Occipital lobe (tissue), 2 donors: ENCODE measurements around the gene PRR5L. TPM values are rescaled to one million over a fixed set of nuclear protein-coding genes. Genes with fewer than 3 reads are reported as not detected.
"Not testable (repeated sequence)": the region's sequence is repeated elsewhere in the genome, so short reads cannot be mapped to it uniquely, and the experiment has no call there.

Source experiments
- DNase-seq: peaks from one replicate; lab custom pipeline; 2025; lab: John Stamatoyannopoulos, UW
- total RNA-seq: library from RNA; depleted of rRNA; stranded (reverse); fragments of >200 nt; gene quantifications from one replicate; pipeline ENCODE4 v1.2.3, GENCODE V29; 2014

Gene PRR5L
- total RNA-seq, 1 donor from 2014 or later = 3.1 TPM

DNA sequence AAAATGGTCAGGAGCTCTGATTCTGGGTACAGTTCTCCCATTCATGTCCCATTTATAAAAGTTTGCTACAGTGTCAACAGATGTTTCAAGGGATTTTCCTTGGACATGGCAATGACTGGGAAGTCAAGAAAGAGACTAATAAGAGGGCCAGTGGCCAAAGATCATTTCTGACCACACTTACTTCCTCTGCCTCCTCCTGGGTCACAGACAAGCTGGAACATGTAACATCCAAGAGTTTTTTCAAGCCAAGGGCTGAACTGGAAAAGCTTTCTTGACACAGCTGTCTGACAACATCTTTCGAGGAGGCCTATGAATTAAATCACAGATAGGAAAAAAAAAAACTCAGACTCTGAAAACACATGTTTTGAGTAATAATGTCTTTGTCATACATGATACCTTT is 15.6 kb upstream of the PRR5L start:
- no peak for DNase-seq

DNA sequence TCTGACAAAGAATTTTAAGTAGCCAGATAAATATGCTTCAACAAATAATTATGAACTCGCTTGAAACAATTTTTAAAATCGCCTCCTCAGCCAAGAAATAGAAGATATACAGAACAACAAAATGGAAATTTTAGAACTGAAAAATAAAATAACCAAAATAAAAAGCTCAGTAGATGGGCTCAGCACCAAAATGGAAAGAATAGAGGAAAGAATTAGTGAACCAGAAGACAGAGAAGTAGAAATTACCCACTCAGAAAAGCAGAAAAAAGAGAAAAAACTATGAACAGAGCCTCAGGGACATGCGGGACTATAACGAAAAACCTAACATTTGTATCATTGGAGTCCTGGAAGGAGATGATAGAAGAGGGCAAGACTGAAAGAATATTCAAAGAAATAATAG is 14.2 kb upstream of the PRR5L start:
- no peak for DNase-seq

DNA sequence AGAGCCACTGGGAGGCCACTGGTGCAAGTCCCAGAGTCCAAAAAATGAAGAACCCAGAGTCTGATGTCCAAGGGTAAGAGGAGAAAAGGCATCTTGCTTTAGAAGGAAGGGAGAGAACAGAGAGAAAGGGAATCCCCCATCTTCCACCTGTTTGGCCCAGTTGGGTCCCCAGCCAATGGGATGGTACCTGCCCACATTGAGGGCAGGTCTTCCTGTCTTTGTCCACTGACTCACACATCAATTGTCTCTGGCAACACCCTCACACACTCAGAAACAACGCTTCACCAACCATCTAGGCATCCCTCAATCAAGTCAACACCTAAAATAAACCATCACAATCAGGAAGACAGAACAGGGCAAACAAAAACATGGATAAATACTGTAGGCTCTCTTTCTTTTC is 13.2 kb upstream of the PRR5L start:
- no peak for DNase-seq

GRCh38 chr11:36288442-36289225 is 7.5 kb upstream of the PRR5L start:
- DNase-seq = no peak

GRCh38 chr11:36289226-36289852 is 6.7 kb upstream of the PRR5L start, which contains the start of gene COMMD9:
Gene COMMD9 (minus strand): TSS chr11:36289424. CDS start chr11:36289412, 12 bp downstream.
- DNase-seq = peak; percentile 93

DNA sequence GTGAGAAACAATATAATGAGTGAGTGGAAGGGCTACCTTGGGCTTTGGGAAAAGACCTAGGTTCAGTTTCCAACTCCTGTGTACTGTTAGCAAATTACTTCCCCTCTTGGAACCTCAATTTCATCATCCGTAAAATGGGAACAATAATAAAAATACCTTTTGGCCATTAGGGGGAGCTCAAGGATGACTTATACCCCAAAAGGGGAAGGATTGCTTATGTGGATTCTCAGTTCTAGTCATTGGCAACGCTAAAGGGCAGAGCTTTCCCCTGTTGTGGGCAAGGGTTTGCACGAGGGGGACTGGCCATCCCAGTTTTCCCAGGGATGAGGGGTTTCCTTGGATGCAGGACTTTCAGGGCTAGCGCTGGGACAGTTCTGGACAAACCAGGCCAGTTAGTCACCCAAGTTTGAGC is 3.8 kb upstream of the PRR5L start:
- DNase-seq = no peak

DNA sequence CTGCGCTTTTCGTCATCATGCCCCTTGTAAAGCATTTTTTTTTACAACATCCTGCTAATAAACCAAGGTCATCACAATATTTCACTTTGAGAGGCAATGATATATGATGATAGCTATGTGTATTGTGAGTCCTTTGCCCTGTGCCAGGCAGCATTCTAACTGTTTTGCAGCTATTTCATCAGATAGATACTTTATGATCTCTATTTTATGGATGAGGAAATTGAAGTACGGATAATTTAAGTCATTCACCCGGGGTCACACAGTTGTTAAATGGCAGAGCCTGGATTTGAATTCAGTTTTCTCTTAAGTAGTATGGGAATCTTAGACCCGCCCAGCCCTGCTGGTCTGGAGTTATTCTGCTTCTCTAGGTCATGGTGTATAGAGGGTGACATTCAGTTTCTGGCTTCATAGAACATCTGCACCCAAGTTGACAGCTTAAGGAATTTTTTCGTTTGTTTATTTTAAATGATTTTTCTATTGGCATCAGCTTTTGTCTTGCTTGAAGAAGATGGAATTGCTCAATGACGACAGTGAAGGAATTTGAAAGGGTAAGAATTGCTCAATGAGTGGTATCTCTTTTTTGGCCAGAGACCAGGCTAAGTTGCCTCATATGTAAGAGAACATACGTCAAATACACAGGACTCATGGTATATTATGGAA is 926 bp downstream of the PRR5L start:
- DNase-seq = no peak

GRCh38 chr11:36300650-36301049 is 4.6 kb downstream of the PRR5L start:
- DNase-seq = peak; percentile 20

- no peak for DNase-seq
Measured at GRCh38 chr11:36304351-36304750, 8.3 kb downstream of the PRR5L start.

DNA sequence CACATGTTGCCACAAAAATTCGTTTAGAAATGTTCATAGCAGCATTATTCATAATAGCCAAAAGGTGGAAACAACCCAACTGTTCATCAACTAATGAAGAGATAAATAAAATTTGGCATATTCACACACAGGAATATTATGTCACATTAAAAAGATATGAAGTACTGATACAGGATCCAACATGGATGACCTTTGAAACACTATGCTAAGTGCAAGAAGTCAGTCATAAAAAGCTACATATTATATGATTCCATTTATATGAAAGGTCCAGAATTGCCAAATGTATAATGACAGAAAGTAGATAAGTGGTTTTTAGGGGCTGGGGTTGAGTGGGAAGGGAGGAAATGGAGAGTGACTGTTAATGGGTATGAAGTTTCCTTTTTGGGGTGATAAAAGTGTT is 9.0 kb downstream of the PRR5L start:
- DNase-seq = no peak

GRCh38 chr11:36306888-36307287 is 10.8 kb downstream of the PRR5L start:
- DNase-seq = no peak

DNA sequence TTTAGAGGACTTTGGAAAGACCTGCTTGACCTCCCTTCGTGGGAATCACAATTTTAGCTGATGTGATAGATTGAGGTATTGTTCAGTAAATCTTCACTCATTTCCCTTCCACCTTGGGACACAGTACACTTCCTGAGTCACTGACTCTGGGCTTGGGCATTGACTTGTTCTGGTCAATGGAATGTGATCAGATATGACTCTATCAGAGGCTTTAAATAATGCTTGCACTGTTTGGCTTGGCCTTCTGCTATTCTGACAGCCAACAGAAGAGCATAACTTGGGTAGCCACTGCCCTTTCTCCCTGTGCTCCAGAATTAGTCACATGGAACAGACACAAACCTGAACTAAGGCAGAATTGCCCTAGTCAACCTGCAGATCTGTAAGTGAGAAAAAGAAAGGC is 12.5 kb downstream of the PRR5L start:
- DNase-seq = no peak

DNA sequence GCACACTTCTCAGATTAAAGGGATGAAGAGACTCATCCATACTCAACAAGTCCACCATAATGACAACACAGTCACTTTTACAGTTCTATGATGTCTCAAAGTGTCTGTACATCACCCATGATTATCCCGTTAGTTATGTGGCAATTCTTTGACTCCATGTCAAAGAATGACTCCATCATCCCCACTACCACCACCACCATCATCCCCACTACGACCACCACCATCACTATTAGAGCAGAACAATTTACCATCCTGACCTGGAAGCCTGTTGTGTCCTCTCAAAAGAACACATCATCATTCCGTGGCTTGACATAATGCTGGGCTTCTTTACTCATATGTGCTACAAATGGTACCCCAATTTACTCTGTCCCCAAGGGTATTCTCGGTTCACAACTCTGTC is 13.7 kb downstream of the PRR5L start:
- no peak for DNase-seq

DNA sequence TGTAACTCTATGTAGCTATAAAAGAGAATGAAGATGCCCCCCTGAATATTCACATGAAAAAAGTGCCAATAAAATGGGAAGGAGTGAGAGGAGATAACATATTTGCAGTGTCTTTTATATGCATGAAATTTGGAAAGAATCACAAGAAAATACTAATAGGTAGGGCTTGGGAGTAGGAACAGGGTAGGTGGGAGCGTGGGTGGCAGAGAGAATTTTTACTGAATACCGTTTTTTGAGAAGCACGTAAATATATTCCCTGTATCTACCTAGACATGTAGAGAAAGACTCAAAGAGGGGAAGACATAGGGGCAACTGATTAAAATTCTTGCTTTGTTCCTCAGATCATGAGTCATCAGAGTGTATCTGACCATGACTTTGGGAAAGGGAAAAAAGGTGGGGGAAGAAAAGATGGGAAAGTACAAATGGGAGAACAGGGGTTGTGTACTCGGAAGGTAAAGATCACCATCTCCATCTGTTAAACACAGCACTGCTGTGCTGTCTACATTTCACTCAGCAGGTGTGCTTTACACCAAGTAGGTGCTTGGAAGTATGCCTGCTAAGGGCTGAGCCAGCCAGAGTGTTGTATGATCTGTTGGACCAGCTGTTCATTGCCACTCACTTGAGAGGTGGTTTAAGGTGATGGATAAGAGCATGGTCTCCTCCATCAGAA is 16.0 kb downstream of the PRR5L start:
- no peak for DNase-seq

DNA sequence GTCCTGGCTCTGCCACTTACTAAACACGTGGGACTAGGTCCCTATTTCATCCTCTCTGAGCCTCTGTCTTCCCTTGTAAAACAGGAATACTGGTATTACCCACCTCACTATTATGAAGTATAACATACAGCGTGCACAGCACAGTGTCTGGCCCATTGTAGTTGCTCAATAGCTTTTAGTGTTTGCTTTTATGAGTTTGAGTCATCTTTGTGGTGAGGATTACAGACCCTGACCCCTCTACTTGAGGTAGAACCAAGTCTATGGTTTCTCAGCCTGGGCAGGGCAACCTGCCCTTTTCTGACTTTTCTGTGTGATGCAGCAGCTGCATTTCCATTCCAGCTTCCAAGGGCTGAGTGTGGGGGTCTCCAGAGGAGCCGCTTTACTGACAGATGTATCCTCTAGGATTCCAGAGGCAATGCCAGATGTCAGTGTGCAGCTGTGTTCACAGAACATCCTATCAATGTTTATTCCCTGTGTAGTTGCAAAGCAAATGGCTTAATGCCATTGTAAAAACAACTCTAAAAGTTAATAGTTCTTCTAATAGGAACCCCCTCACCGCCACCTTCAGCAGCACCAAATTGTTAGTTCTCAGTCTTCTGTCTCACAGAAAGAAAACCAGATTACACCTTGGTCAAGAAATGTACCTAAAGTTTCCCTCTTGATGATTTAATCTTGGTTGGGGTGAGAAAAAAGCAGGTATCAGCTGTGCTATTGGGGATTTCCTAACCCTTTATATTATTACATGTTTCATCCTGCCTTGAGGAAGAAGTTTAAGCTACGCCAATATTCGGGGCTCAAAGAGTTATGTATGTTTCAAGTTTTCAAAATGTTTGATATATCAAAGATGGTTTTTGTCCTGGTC is 16.8 kb downstream of the PRR5L start:
- DNase-seq = no peak

GRCh38 chr11:36313750-36314433 is 17.8 kb downstream of the PRR5L start:
- no peak for DNase-seq

DNA sequence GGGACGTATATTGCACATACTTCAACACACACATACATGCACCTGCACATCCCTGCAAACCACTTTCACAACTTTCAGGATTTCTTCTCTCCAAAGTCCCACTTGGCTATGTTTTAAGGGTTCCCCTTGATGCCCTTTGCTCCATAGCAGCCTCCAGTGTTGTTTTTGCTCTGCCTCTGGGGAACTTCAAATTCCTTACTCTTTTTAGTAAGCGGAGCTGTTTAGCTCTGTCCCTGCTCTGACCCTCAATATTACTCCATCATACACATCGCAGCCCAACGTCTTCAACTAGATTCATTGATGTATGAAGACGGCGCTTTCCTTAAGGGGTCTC is 18.3 kb downstream of the PRR5L start:
- no peak for DNase-seq

GRCh38 chr11:36316049-36316448 is 20.0 kb downstream of the PRR5L start:
- DNase-seq = no peak

DNA sequence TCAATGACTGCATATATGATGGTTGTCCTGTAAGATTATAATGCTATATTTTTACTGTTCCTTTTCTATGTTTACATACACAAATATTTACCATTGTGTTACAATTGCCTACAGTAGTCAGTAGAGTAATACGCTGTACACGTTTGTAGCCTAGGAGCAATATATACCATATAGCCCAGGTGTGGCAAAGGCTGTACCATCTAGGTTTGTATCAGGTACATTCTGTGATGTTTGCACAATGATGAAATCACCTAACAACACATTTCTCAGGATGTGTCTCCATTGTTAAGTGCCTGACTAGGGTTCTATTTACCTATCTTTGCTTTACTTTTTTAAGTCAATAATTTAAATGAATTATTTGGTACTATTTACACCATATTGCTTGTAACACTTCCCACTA is 21.9 kb downstream of the PRR5L start:
- no peak for DNase-seq

- DNase-seq = not testable (repeated sequence)
Measured at GRCh38 chr11:36324956-36325355, 28.9 kb downstream of the PRR5L start.

DNA sequence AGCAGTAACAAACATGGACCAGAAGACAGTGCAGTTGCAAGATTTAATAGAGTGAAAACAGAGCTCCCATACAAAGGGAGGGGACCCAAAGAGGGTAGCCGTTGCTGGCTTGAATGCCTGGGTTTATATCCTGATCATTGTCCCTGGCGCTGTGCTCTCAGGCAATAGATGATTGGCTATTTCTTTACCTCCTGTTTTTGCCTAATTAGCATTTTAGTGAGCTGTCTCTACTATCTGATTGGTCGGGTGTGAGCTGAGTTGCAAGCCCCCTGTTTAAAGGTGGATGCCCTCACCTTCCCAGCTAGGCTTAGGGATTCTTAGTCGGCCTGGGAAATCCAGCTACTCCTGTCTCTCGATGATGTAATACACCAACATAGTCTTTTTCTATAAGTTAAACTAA is 29.3 kb downstream of the PRR5L start:
- not testable (repeated sequence) for DNase-seq
